GM19452 (cell line): ENCODE results near the gene POLN.

Experiments
- ATAC-seq: cut with Tn5 transposase; IDR thresholded peaks from one replicate; pipeline ENCODE4 v1.9.1; 2021; ENCODE audit not compliant: unreplicated experiment

The POLN gene

DNA sequence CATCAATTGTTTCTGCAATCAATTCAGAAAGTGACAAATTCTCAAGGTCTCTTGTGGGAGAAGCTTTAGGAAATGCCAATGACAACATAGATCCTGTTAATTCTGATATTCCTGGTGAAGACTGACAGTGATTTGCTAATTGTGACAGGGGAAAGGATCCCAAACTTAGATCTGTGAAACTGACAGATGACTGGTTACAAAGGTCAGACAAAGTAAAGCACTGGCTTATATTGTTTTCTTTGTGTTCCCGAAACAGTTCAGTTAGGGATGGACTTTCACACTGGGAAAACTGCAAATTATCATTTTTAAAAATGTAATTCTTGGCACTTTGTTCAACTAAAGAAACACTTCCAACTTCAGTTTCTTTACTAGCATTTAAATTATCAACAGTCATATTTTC lies 152.7 kb downstream of the POLN start:
- ATAC-seq, result no peak

- ATAC-seq, result no peak
Measured at GRCh38 chr4:2087170-2087569, 154.8 kb downstream of the POLN start.

DNA sequence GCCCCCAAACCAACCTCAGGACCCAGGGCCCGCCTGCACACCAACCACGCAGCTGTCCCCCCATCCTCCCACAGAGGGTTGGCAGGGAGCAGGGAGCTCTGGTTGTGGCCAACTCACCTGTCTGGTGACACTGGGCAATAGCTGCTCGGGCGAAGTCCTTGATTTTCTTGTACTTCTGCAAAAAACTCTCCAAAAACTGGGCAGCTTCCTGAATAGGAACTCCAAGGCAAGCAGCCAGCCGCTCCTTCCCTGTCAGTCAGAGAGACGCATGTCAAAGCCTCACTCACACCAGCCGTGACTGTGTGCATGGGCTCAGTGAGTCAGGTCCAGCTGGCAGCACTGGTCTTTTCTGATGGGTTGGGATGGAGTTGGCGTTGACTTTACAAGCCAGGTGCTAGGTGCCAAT lies 156.4 kb downstream of the POLN start:
- no peak for ATAC-seq

GRCh38 chr4:2084316-2084715 lies 157.6 kb downstream of the POLN start:
- no peak for ATAC-seq

- no peak for ATAC-seq
Measured at GRCh38 chr4:2083826-2084160, 158.1 kb downstream of the POLN start.

DNA sequence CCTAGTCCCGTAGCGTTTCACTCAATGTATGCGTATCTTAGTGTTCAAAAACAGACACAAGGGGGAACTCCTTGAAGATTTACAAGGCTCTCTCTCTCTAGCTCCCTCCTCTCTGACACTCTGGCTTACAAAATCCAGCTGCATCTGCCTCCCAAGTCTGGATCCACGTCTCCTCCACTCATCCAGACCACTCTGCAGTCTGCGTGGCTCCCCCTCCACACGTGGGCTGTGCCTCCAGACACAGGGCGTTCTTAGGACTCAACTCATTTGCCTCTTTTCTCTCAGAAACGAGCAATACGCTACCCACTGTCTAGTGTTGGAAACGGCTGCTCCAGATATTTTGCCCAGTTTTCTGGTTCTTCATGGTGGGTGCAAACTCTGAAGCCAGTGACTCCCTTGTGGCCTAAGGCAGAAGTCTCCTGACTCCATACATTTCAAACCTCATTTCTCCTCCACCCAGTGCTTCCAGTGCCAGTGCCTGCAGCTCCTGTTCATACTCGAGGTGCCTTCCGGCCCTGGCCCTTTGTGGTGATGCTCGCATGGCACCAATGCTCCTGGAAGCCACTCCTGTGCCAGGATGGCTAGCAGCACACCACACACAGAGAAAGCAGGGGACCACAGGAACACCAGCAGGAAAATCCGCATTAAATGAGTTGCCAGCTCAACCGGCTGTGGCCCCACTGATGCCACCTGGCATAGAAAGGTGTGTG lies 158.7 kb downstream of the POLN start:
- no peak for ATAC-seq

DNA sequence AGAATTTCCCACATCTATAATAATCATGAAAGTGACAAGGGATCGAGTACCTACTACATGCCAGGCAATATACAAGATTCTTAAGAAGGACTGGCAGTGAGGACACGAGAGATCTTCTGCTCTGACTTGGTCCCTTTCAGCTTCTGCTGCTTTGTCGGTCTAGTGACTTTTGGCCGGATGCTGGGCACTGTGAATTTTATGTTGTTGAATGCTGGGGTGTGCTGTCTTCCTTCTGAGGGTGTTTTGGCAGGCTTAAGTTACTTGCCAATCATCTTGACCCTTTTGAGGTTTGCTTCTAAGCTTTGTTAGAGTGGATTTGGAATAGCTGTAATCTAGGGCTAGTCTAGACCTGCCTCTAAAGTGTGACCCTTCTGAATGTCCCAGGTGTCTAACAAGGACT lies 159.3 kb downstream of the POLN start:
- no peak for ATAC-seq

DNA sequence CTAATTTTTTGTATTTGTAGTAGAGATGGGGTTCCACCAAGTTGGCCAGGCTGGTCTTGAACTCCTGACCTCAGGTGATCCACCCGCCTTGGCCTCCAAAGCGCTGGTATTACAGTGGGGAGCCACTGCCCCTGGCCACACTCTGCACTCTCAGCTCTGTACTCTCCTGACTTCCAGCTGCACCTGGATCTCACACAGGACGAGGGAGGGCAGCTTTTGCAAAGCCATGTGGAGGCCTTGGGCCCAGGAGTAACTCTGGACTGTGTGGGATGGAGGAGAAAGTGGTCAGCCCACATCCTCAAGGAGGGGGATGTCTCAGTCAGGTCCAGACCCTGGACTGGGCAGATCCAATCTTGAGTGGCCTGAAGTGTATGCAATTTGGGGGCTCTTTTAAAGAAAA lies 159.8 kb downstream of the POLN start:
- ATAC-seq, result no peak

- ATAC-seq, result no peak
Measured at GRCh38 chr4:2081540-2081939, 160.4 kb downstream of the POLN start.

DNA sequence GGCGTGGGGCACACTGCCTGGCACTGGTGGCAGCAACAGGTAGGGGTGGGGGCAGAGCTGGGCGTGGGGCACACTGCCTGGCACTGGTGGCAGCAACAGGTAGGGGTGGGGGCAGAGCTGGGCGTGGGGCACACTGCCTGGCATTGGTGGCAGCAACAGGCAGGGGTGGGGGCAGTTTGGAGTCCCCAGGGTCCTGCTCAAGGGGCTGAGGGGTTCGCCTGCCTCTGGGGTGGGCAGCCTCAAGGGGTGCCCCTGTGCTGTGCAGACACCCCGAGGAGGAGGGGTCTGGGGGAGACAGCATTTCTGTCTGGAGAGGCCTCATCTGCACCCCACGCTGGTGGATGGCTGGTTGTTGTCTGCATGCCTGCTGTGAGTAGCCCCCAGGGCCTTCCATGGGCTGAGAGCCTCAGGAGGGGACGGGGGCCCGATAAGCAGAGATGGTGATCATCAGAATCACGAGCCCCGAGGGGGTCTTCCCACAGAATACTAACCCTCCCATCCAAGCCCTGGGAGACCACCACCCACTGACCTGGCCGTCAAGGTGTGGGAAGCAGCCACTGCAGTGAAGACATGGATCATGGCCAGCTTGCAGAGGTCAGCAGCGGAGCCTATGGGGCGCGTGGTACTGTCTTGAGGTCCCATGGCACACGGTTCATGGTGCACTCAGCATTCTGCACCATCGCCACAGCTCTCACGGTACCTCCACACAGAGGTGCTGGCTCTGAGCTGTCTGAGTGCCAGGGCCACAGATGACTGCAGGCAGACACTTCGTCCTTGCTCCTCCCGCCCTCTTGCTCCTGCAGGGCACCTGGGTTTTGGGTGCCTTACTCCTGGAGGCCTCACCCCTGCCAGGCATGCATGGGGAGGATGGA lies 161.3 kb downstream of the POLN start:
- ATAC-seq, result no peak

DNA sequence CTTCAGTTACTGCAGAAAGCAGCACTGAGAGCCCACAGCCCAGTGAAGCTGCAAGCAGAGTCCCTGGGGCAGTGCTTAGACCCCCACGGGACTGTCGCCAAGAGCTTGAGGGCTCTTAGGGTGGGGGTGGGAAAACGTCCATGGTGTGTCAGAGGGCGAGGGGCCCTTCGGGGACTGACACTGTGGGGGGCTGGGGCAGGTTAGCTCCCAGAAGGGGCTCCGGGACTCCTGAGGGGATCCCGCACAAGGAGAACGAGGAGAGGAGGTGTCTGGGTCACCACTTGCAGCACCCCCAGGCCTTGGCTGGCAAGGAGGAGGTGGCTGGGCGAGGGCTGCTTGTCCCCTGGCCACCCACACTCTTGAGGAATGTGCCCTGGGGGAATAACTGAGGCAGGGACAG lies 162.0 kb downstream of the POLN start:
- no peak for ATAC-seq

- no peak for ATAC-seq
Measured at GRCh38 chr4:2079006-2079405, 162.9 kb downstream of the POLN start.

GRCh38 chr4:2078584-2078983 lies 163.3 kb downstream of the POLN start:
- ATAC-seq, result no peak

DNA sequence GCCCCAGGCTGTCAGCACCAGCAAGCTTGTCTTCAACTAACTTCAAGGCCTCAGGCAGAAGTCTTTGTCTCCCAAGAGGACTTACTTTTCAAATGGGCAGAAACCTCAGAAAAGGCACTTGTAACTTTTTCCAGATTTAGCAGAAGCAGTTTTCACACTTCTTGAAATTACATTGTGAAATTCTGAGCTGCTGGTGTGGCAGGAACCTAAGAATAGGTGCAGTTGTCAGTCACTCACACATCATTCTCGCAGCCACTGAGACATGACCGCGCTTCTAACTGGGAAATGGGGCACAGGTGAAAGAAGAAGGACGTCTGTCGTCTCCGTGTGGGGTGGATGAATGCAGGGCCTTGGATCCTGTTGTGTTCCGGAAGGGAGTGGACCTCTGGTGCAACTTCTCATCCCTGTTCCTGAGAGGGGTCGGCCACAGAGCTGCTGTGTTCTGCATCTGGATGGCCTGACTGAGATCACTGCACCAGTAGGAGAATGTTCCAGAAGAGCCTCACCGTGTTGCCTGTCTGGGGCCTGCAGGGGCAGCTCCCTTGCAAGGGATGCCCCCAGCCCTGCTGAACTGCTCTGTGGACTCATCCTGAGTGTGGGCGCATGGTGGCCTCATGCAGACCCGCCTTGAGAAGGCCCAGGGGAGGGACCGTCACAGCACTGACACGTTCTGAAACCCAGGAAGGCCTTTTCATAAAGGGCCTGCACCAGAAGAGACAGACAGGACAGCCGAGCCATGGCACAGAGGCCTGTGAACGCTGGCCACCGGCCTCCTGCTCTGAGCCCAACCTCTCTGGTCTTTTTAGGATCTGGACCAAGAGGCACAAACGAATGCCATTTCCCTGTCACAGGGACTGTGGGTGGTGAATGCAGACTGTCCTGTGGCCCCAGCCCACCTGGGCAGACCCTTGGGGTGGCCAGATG lies 164.1 kb downstream of the POLN start:
- ATAC-seq, result no peak

DNA sequence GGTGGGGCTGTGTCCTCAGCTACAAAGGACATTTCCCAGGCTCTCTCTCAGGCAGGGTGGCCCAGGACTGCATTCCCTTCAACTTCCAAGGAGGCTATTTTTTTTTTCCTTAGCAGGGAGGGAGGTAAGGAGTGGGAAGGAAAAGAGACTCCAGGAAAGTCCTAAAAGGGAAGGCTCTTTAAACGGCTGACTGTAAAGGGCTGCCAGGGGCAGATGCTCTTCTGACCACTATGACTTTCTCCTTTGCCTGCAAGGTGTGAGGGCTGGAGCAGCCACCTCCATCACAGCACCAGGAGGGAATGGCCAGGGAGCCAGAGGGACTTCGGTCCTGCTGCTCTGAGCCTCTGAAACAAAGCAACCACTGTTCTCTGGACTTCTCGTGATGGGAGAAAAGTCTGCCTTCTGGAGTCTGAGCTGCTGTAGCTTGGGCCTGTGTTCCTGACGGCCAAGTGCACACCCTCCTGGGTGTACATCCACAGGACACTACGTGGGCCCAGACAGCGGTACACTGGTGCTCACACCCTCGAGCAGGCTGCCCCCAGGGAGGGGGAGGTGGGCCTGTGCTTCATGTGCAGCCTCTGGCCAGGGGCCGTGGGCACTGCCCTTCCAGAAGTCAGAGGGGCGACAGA lies 164.9 kb downstream of the POLN start:
- no peak for ATAC-seq

DNA sequence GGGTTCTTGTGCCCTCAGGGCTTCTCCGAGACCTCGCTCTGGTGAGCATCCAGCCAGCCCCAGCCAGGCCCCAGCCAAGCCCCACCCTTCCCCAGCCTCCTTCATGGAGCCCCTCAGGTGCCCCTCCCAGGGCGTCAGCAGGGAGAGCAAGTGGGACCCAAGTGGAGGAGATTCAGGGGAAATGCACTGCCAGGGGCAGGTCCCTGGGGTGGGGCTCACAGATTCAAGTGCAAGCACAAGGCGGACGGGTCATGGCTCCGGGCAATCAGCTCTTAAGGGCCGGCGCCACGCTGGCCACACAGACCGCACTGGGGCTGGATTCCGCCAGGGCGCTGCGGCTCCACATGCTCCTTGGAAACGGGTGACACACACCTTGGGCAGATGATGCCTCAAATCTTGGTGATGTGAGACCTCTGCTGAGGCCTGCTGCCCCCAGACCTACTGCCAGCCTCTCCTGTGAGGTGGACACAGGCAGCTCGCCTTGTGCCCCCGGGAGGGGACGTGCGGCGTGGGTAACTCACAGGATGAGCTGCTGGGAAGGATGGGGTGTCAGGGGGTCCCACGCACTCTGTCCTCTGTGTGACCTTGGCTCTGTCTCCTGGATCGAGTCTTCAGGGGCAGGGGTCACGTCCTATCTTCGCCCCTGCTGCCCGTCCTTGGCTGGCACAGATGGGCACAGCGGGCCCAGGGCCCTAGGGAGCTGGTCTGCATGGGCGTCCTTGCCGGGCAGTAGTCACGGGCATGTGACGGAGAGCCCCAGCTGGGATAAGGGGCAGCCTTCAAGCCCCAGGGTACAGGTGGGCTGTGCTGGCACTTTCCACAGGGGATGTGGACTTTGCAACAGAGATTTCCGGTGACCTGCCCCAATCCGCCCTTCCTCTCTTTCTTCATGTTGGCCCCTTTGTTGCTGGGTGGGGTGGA lies 165.7 kb downstream of the POLN start:
- no peak for ATAC-seq

DNA sequence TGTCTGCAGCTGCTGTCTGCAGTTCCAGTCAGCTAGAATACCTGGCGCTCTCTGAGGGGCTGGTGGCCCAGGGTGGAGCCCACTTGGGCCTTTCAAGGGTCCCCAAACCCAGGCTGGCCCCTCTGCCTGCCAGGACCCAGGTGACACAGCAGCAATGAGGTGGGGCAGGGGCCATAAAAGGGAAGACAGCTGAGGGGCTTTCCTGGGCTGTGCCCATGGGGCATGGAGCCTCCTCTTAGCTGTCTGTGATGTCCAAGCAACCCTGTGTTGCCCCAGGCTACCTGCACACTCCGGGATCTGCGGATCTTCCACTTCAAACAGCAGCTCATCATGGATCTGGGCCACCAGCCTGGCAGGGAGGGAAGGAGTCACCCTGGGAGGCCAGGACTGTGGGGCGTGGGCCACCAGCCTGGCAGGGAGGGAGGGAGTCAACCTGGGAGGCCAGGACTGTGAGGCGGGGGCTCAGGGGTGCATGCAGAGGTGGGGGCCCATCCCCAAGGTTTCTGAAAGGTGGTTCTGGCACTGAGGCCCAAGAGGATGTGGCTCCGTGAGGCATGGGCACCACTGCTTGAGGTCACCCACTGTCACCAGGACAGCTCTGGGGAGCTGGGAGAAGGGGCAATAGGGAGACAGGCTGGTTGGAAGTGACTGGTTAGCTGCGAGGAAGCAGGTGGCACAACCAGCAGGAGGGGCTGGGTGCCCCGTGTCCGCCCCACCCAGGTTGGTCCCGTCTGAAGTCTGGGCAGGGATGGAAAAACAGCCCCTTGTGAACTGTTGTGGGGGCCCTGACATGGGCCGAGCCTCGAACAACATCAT lies 166.5 kb downstream of the POLN start:
- no peak for ATAC-seq

DNA sequence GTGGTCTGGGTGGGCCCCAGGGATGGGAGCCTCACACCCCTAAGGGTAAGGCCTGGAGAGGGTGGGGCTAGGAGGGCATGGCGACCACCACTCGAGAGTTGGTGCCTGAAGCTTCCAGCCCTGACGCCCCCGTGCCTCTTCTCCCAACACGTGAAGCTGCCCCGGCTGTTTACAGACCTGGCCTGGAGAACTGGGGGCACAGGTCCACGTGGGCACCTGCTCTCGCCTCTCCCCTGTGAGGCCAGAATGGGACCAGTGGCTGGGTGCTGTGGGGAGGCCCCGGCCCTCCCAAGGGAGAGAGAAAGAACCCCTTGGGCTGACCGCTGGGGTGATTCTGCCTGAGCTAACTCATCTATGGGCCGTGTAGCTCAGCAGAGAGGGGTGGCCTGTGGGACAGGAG lies 167.3 kb downstream of the POLN start:
- no peak for ATAC-seq

GRCh38 chr4:2073808-2074481 lies 168.0 kb downstream of the POLN start:
- no peak for ATAC-seq
